Endothelial cell of umbilical vein (primary cell): ENCODE data around the gene COMP. TPM values are rescaled to one million over a fixed set of nuclear protein-coding genes. Genes with fewer than 3 reads are reported as not detected.

ENCODE experiments used
- BruUV-seq: library from RNA; stranded (reverse); fragments of 400-500 nt; replicated peaks from 2 replicates; lab custom pipeline; 2021; lab: Mats Ljungman, UMichigan
- CTCF ChIA-PET: fragments of 300-600, 350-600 bp; sonication (Branson Sonifier 250); formaldehyde crosslinking; loops from one replicate; lab custom pipeline; 2021; ENCODE audit warnings: antibody characterized with exemption, inconsistent platforms; lab: Charles Lee
- POLR2A ChIA-PET: fragments of 300-600, 350-600 bp; sonication (Branson Sonifier 250); formaldehyde crosslinking; loops from one replicate; lab custom pipeline; 2021; ENCODE audit warnings: antibody characterized with exemption, inconsistent platforms; lab: Charles Lee
- DNase-seq: peaks from one replicate; pipeline ENCODE4 v3.0.0-alpha.2; 2011; ENCODE audit warnings: low read depth, low spot score
- FAIRE-seq: peaks from 2 replicates; lab custom pipeline; 2011; peaks lifted over from hg19 to GRCh38; lab: Jason Lieb, UNC
- H2AFZ ChIP-seq: 2 replicates; pipeline ENCODE4 v1.6.0; 2012; ENCODE audit warnings: low read depth, low read length, control low read depth, inconsistent platforms
- H3K27ac ChIP-seq: 2 replicates; pipeline ENCODE4 v1.5.1; 2011; ENCODE audit warnings: low read depth, mild to moderate bottlenecking, control low read depth, low read length, moderate library complexity; ENCODE audit not compliant: insufficient read depth
- H3K27me3 ChIP-seq, 2 experiments: 2 replicates each; pipeline versions ENCODE4 v1.6.0 to v1.6.1; 2011; ENCODE audit warnings: low read length in 2 of 2, mixed read lengths in 1 of 2; ENCODE audit not compliant: control insufficient read depth in 2 of 2, insufficient read depth in 2 of 2
- H3K36me3 ChIP-seq, 2 experiments: 2 replicates in 1 of 2; 3 replicates in 1 of 2; pipeline ENCODE4 v1.5.1; 2011; ENCODE audit warnings: low read length in 2 of 2, mild to moderate bottlenecking in 1 of 2, moderate library complexity in 1 of 2; ENCODE audit not compliant: control insufficient read depth in 2 of 2, insufficient read depth in 2 of 2; ENCODE audit errors: extremely low read depth in 1 of 2
- H3K4me1 ChIP-seq: 3 replicates; pipeline ENCODE4 v1.5.1; 2011; ENCODE audit warnings: mild to moderate bottlenecking, low read length; ENCODE audit not compliant: control insufficient read depth, insufficient read depth; ENCODE audit errors: extremely low read depth
- H3K4me2 ChIP-seq: 2 replicates; pipeline ENCODE4 v1.6.1; 2011; ENCODE audit warnings: low read length, control low read depth, mixed read lengths; ENCODE audit not compliant: insufficient read depth
- H3K4me3 ChIP-seq, 3 experiments: fragments of 200-600 bp in 1 of 3; sonication (generic), shearing (Covaris generic) in 1 of 3; replicated peaks in 1 of 3; 2 replicates each; pipeline ENCODE4 v1.5.1; 2011 to 2016; ENCODE audit warnings: control low read depth in 3 of 3, low read length in 3 of 3, mild to moderate bottlenecking in 2 of 3, inconsistent platforms in 1 of 3, low read depth in 1 of 3, moderate library complexity in 1 of 3; ENCODE audit not compliant: insufficient read depth in 1 of 3
- H3K79me2 ChIP-seq: 2 replicates; pipeline ENCODE4 v1.6.0; 2012; ENCODE audit warnings: low read length, inconsistent platforms; ENCODE audit not compliant: control insufficient read depth, insufficient read depth
- H3K9ac ChIP-seq: replicated peaks from 2 replicates; pipeline ENCODE3; 2011; ENCODE audit warnings: low read length, control low read depth; ENCODE audit not compliant: insufficient read depth; ENCODE audit errors: extremely low read depth
- H3K9me1 ChIP-seq: replicated peaks from 3 replicates; pipeline ENCODE4 v1.6.0; 2011; ENCODE audit warnings: mild to moderate bottlenecking, low read length; ENCODE audit not compliant: control insufficient read depth, insufficient read depth; ENCODE audit errors: extremely low read depth
- H3K9me3 ChIP-seq: replicated peaks from 2 replicates; pipeline ENCODE4 v1.5.1; 2012; ENCODE audit warnings: low read length, inconsistent platforms; ENCODE audit not compliant: control insufficient read depth, insufficient read depth
- H4K20me1 ChIP-seq: replicated peaks from 2 replicates; pipeline ENCODE3; 2011; ENCODE audit warnings: mild to moderate bottlenecking, low read length; ENCODE audit not compliant: control insufficient read depth, insufficient read depth; ENCODE audit errors: extremely low read depth
- EZH2 ChIP-seq: IDR thresholded peaks from 2 replicates; pipeline ENCODE4 v1.6.1; 2012; ENCODE audit warnings: borderline replicate concordance, low read depth, mild to moderate bottlenecking, moderate library complexity, low read length, inconsistent platforms; ENCODE audit not compliant: severe bottlenecking
- FOS ChIP-seq: IDR thresholded peaks from 2 replicates; pipeline ENCODE4 v1.6.1; 2011; ENCODE audit warnings: mild to moderate bottlenecking, low read length, moderate library complexity, borderline replicate concordance; ENCODE audit not compliant: insufficient read depth
- GATA2 ChIP-seq: IDR thresholded peaks from 2 replicates; pipeline ENCODE4 v1.7.0; 2011; ENCODE audit warnings: low read depth, mild to moderate bottlenecking, moderate library complexity, mixed read lengths, low read length; ENCODE audit not compliant: insufficient read length, insufficient read depth
- JUN ChIP-seq: IDR thresholded peaks from 2 replicates; pipeline ENCODE4 v1.6.1; 2011; ENCODE audit warnings: borderline replicate concordance, low read depth; ENCODE audit not compliant: insufficient read length, insufficient read depth
- MYC ChIP-seq: IDR thresholded peaks from one replicate; pipeline ENCODE4 v1.6.1; 2011; ENCODE audit warnings: mild to moderate bottlenecking, low read depth, low read length
- POLR2A ChIP-seq: IDR thresholded peaks from 2 replicates; pipeline ENCODE4 v1.6.1; 2012; ENCODE audit warnings: low read depth, mild to moderate bottlenecking, control low read depth, low read length
- POLR2AphosphoS5 ChIP-seq: IDR thresholded peaks from 2 replicates; pipeline ENCODE4 v1.6.1; 2012; ENCODE audit warnings: low read depth, mild to moderate bottlenecking, control low read depth, low read length, moderate library complexity; ENCODE audit not compliant: insufficient read depth
- dilution Hi-C: fragments of 300-500 bp; cut with MboI; formaldehyde crosslinking; loops from one replicate; pipeline ENCODE4 v1.15.0; 2019; ENCODE audit warnings: low sequenced_read_pairs; ENCODE audit not compliant: extremely low pct_ligation_motif_present
- intact Hi-C: fragments of 100-400 bp; cut with micrococcal nuclease; formaldehyde crosslinking; loops from one replicate; pipeline ENCODE4 v1.10.0; 2022
- polyA plus RNA-seq, 4 experiments: library from polyadenylated mRNA; depleted of rRNA in 3 of 4; stranded (reverse) in 3 of 4; unstranded in 1 of 4; fragments of >200 nt; gene quantifications; 2 replicates each; pipeline versions ENCODE4 v1.2.1 to v1.2.3, GENCODE V29; 2011 to 2012; ENCODE audit warnings: missing spikeins in 1 of 4
- total RNA-seq: library from RNA; stranded (reverse); gene quantifications from 2 replicates; pipeline ENCODE4 v1.2.3, GENCODE V29; 2021
- TF ChIP-seq, protein P1 (sequence below), 2 donors: IDR thresholded peaks; 1 replicate in 1 of 2; 2 replicates in 1 of 2; pipeline ENCODE4 v1.5.1; 2011; ENCODE audit warnings: low read length in 2 of 2, mild to moderate bottlenecking in 2 of 2, moderate library complexity in 2 of 2, control low read depth in 1 of 2, inconsistent platforms in 1 of 2, low read depth in 1 of 2; ENCODE audit not compliant: insufficient read depth in 1 of 2; ENCODE audit errors: extremely low read depth in 1 of 2
- TF ChIP-seq, protein P2 (sequence below): IDR thresholded peaks from 2 replicates; pipeline ENCODE4 v1.6.1; 2011; ENCODE audit not compliant: insufficient read depth, insufficient read length

Gene COMP
- total and polyA plus RNA-seq, 2 donors (not counting 3 experiments of a cell fraction or from before 2014, with no cell fraction given): not detected

DNA sequence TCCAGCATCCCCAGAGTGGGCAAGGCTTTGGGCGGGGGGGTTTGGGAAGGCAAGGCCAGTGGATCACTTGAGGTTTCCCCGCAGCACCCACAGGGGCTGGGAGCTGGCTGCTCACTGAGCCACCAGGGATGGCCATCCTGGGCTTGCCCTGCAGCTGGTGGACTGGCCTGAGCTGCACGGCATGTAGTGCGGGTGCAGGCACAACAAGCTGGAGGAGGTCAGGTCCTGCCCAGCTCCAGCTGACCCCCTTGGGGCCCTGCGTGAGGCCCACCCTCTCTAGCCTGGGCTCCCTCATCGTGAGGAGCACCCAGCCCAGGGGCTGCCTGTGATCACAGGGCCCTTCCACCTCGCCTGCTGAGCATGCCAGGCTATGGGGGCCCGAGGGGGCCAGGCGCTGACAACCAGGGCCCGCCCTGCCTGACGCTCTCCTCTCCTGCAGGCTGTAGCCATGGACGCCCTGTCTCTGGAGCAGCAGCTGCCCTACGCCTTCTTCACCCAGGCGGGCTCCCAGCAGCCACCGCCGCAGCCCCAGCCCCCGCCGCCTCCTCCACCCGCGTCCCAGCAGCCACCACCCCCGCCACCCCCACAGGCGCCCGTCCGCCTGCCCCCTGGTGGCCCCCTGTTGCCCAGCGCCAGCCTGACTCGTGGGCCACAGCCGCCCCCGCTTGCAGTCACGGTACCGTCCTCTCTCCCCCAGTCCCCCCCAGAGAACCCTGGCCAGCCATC lies 22.9 kb downstream of the COMP start:
- no peaks in the 10 kb centered on the region for H3K79me2 ChIP-seq
- no peak overlapping the region for H3K27ac ChIP-seq
- H3K36me3 ChIP-seq: no peaks in the 10 kb centered on the region
- FAIRE-seq (no peak), DNase-seq (no peak)
- TF ChIP-seq GATA2 (no peak), MYC (no peak), POLR2A (no peak), POLR2AphosphoS5 (no peak), JUN (no peak), EZH2 (no peak), FOS (no peak)
- TF ChIP-seq, protein P1, sequence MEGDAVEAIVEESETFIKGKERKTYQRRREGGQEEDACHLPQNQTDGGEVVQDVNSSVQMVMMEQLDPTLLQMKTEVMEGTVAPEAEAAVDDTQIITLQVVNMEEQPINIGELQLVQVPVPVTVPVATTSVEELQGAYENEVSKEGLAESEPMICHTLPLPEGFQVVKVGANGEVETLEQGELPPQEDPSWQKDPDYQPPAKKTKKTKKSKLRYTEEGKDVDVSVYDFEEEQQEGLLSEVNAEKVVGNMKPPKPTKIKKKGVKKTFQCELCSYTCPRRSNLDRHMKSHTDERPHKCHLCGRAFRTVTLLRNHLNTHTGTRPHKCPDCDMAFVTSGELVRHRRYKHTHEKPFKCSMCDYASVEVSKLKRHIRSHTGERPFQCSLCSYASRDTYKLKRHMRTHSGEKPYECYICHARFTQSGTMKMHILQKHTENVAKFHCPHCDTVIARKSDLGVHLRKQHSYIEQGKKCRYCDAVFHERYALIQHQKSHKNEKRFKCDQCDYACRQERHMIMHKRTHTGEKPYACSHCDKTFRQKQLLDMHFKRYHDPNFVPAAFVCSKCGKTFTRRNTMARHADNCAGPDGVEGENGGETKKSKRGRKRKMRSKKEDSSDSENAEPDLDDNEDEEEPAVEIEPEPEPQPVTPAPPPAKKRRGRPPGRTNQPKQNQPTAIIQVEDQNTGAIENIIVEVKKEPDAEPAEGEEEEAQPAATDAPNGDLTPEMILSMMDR (IDR thresholded peaks at IDR 0.05; ENCODE audit: extremely low read depth in 1 of 2, insufficient read depth in 1 of 2, low read depth in 1 of 2, low read length in 2 of 2): no peak
- TF ChIP-seq, protein P2, sequence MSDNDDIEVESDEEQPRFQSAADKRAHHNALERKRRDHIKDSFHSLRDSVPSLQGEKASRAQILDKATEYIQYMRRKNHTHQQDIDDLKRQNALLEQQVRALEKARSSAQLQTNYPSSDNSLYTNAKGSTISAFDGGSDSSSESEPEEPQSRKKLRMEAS: no peak
- intact Hi-C loops: no loop called here
- ChIA-PET CTCF (interaction anchor here (1.1 to 3.2 kb wide), 2 partner anchors 29 to 79 kb away, joined by 4 to 9 read pairs; no protein-coding TSS in a partner anchor), POLR2A (no interaction called here)
- dilution Hi-C loops: no loop called here
- H2AFZ ChIP-seq: no peak overlapping the region
- no peaks in the 10 kb centered on the region for H3K27me3 ChIP-seq
- H3K9me3 ChIP-seq: no peaks in the 10 kb centered on the region
- no peaks in the 10 kb centered on the region for H3K4me1 ChIP-seq
- H3K9me1 ChIP-seq: no peaks in the 10 kb centered on the region
- H3K4me3 ChIP-seq: no peak overlapping the region
- no peaks in the 10 kb centered on the region for H4K20me1 ChIP-seq
- no peak overlapping the region for H3K4me2 ChIP-seq
- no peak overlapping the region for H3K9ac ChIP-seq
- BruUV-seq: no TSS peak
